ENCODE results near the gene UNCX.

UNCX gene

DNA sequence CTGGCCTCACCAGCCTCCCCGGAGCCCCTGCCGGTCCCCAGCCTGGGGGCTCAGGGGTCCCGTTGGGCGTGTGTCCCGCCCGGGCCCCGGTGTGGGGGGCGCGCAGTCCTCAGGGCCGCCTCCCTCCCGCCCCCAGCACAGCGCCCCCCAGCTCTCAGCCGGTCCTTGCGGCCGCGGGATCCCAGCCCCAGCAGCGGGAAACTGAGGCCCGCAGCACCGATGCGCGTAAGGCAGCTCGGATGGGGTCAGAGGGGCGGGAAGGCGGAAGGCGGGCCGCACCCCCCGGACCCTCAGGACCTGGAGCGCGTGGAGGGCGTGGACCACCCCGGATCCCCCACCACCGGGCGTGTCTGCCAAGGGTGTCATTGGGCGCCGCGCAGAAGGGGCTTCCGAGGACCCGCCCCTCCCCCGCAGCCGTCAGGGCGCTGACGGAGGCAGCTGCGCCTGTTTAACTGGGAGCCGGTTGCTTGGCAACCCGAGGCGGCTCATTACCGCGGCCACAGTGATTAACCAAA lies 14.9 kb downstream of the UNCX start:
- no peak for DNase-seq (ENCODE audit: low read depth)
- TF ChIP-seq CTCF (IDR thresholded peaks at IDR 0.05; ENCODE audit: low read length, missing control alignments), result no peak
- no peak overlapping the region for H3K4me3 ChIP-seq (replicated peaks; ENCODE audit: low read depth, low read length)

GRCh38 chr7:1248143-1248915 lies 15.7 kb downstream of the UNCX start:
- no peak for DNase-seq (ENCODE audit: low read depth)
- no peak for TF ChIP-seq CTCF (IDR thresholded peaks at IDR 0.05; ENCODE audit: low read length, missing control alignments)
- no peak overlapping the region for H3K4me3 ChIP-seq (replicated peaks; ENCODE audit: low read depth, low read length)

DNA sequence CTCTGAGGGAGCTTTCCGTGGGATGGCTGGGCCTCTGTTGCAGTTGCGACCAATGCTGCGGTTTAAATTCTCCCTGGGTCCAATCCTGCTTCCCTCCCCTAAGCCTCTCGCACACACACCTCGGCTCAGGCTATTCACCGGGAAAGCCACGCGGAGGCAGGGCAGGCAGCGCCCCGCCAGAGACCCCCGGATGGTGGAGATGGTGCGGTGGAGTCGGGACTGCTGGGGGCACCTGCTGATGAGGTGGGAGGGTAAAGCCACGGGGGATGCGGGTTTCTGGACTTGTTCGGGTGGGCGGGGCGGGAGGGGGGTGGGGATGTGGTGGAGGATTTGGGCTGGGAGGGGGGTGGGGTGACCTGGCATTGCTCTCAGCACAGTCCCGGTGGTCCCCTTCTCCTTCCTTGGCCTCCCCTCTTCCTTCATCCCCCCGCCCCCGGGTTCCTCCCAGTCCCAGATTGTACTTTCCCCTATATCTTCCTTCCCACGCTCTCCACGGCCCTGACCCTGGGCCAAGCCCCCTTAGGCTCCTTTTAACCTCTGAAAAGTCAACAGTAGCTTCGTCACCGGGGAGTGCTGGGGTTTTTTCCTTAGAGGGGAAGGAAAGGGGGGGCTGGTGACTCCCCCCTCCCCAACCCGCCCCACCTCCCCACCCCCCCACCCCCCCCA lies 16.4 kb downstream of the UNCX start:
- no peak for DNase-seq (ENCODE audit: low read depth)
- no peak overlapping the region for H3K4me3 ChIP-seq (replicated peaks; ENCODE audit: low read depth, low read length)
- TF ChIP-seq CTCF (IDR thresholded peaks at IDR 0.05; ENCODE audit: low read length, missing control alignments), result no peak

GRCh38 chr7:1249731-1250130 lies 17.1 kb downstream of the UNCX start:
- H3K4me3 ChIP-seq (replicated peaks; ENCODE audit: low read depth, low read length), result no peak overlapping the region
- no peak for TF ChIP-seq CTCF (IDR thresholded peaks at IDR 0.05; ENCODE audit: low read length, missing control alignments)
- DNase-seq (ENCODE audit: low read depth), result no peak

DNA sequence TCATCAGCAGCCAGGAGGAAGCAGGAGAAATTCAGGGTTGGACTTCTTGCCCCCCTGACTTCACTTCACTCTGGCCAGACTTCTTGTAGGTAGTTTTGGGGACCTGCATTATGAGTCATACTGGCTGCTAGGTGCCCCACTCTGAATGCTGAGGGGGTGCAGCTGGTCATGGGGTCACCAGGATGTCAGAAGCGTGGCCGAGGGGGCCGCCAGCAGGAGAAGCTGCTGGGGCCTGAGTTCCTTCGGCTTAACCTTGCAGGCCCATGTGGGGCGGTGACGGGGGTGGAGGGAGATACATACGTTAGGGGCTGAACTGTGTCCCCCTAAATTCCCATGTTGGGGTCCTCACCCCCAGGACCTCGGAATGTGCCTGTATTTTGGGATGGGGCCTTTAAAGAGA lies 18.2 kb downstream of the UNCX start:
- no peak for DNase-seq (ENCODE audit: low read depth)
- no peak for TF ChIP-seq CTCF (IDR thresholded peaks at IDR 0.05; ENCODE audit: low read length, missing control alignments)
- no peak overlapping the region for H3K4me3 ChIP-seq (replicated peaks; ENCODE audit: low read depth, low read length)

GRCh38 chr7:1251796-1252539 lies 19.3 kb downstream of the UNCX start:
- DNase-seq (ENCODE audit: low read depth), result no peak
- H3K4me3 ChIP-seq (replicated peaks; ENCODE audit: low read depth, low read length), result no peak overlapping the region
- no peak for TF ChIP-seq CTCF (IDR thresholded peaks at IDR 0.05; ENCODE audit: low read length, missing control alignments)
